ENCODE results near the gene RPL21.

- TF ChIP-seq, protein P1, sequence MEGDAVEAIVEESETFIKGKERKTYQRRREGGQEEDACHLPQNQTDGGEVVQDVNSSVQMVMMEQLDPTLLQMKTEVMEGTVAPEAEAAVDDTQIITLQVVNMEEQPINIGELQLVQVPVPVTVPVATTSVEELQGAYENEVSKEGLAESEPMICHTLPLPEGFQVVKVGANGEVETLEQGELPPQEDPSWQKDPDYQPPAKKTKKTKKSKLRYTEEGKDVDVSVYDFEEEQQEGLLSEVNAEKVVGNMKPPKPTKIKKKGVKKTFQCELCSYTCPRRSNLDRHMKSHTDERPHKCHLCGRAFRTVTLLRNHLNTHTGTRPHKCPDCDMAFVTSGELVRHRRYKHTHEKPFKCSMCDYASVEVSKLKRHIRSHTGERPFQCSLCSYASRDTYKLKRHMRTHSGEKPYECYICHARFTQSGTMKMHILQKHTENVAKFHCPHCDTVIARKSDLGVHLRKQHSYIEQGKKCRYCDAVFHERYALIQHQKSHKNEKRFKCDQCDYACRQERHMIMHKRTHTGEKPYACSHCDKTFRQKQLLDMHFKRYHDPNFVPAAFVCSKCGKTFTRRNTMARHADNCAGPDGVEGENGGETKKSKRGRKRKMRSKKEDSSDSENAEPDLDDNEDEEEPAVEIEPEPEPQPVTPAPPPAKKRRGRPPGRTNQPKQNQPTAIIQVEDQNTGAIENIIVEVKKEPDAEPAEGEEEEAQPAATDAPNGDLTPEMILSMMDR (IDR thresholded peaks at IDR 0.05): no peak
- no peak for TF ChIP-seq ZFX (IDR thresholded peaks at IDR 0.05; ENCODE audit: borderline replicate concordance)
Observed at GRCh38 chr13:27236478-27236877, 14.9 kb upstream of the RPL21 start.
